Upper lobe of left lung (tissue), 6 donors: ENCODE data around the gene ACVR2B. TPM values are rescaled to one million over a fixed set of nuclear protein-coding genes. Genes with fewer than 3 reads are reported as not detected.

Source experiments
- ATAC-seq, 2 donors: fragments of 200-7000 bp; cut with Tn5 transposase; one replicate each; pipeline ENCODE4 v1.9.1; 2022; ENCODE audit warnings: mild to moderate bottlenecking in 2 of 2, moderate library complexity in 2 of 2; ENCODE audit not compliant: low FRiP score in 2 of 2
- DNase-seq, 2 donors: peaks; one replicate each; pipeline ENCODE4 v3.0.0-alpha.2; 2019 to 2020
- H3K27ac ChIP-seq, 4 donors: fragments of 200-600 bp; sonication (generic); one replicate each; pipeline ENCODE4 v1.5.1; 2016 to 2019
- H3K27me3 ChIP-seq, 4 donors: fragments of 200-600 bp; sonication (generic); one replicate each; pipeline ENCODE4 v1.5.1; 2017 to 2019
- H3K36me3 ChIP-seq, 4 donors: fragments of 200-600 bp; sonication (generic); one replicate each; pipeline ENCODE4 v1.5.1; 2016 to 2019
- H3K4me1 ChIP-seq, 4 donors: fragments of 200-600 bp; sonication (generic); one replicate each; pipeline ENCODE4 v1.5.1; 2018 to 2019
- H3K4me3 ChIP-seq, 4 donors: fragments of 200-600 bp; sonication (generic); one replicate each; pipeline ENCODE4 v1.5.1; 2017 to 2019; ENCODE audit warnings: mild to moderate bottlenecking in 2 of 4, moderate library complexity in 1 of 4
- H3K9me3 ChIP-seq, 4 donors: fragments of 200-600 bp; sonication (generic); one replicate each; pipeline ENCODE4 v1.5.1; 2018 to 2019
- EP300 ChIP-seq, 4 donors: sonication (generic); formaldehyde crosslinking; IDR thresholded peaks; one replicate each; pipeline ENCODE4 v1.5.1; 2017; ENCODE audit warnings: antibody characterized with exemption in 4 of 4, control low read depth in 2 of 4
- POLR2A ChIP-seq, 4 donors: fragments of 450-650 bp; IDR thresholded peaks; one replicate each; pipeline ENCODE4 v1.5.1; 2016 to 2017; ENCODE audit warnings: antibody characterized with exemption in 4 of 4, mild to moderate bottlenecking in 2 of 4
- POLR2AphosphoS5 ChIP-seq, 2 donors: sonication (generic); formaldehyde crosslinking; IDR thresholded peaks; one replicate each; pipeline ENCODE4 v1.5.1; 2017; ENCODE audit warnings: antibody characterized with exemption in 2 of 2
- WGBS, 2 donors: methylation state at CpG; one replicate each; pipeline ENCODE4 v1.1.5; 2017 to 2018; 5-methylcytosine and 5-hydroxymethylcytosine counted together
- total RNA-seq, 6 donors: library from RNA; depleted of rRNA in 4 of 6; stranded (reverse); fragments of >200 nt in 4 of 6; gene quantifications; one replicate each; pipeline versions ENCODE4 v1.1.0 to v1.2.1, GENCODE V29; 2016 to 2021
- TF ChIP-seq, protein P1 (sequence below), 6 experiments: fragments of 450-650 bp in 4 of 6; fragments of 200-600 bp in 2 of 6; sonication (generic) in 2 of 6; IDR thresholded peaks; one replicate each; pipeline ENCODE4 v1.5.1; 2016 to 2019; ENCODE audit warnings: antibody characterized with exemption in 6 of 6
- donor health status: DM: no; HTN: no; CAD: no; lungs with moderate emphysema.
- donor health status: DM: no; HTN: yes; CAD: no; lungs with severe emphysema.

ACVR2B gene
- total RNA-seq, 6 donors from 2014 or later: 4.1 to 9.4 (median 8.0) TPM

DNA sequence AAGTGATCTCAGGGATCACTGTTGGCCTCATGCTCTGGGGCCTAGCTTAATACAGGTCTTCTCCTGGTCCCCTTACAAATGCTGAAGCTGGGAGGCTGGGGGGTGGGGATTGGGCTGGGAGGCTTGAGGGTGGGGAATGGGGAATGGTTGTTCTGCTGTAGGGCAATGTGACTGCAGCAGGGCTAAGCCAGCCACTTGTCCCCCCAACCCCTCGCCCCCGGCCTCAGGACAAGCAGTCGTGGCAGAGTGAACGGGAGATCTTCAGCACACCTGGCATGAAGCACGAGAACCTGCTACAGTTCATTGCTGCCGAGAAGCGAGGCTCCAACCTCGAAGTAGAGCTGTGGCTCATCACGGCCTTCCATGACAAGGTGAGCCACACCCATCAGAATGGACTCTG lies 25.2 kb downstream of the ACVR2B start:
- TF ChIP-seq POLR2A (IDR thresholded peaks at IDR 0.05) (no peak), EP300 (IDR thresholded peaks at IDR 0.05) (no peak), POLR2AphosphoS5 (IDR thresholded peaks at IDR 0.05) (no peak)
- TF ChIP-seq, protein P1, sequence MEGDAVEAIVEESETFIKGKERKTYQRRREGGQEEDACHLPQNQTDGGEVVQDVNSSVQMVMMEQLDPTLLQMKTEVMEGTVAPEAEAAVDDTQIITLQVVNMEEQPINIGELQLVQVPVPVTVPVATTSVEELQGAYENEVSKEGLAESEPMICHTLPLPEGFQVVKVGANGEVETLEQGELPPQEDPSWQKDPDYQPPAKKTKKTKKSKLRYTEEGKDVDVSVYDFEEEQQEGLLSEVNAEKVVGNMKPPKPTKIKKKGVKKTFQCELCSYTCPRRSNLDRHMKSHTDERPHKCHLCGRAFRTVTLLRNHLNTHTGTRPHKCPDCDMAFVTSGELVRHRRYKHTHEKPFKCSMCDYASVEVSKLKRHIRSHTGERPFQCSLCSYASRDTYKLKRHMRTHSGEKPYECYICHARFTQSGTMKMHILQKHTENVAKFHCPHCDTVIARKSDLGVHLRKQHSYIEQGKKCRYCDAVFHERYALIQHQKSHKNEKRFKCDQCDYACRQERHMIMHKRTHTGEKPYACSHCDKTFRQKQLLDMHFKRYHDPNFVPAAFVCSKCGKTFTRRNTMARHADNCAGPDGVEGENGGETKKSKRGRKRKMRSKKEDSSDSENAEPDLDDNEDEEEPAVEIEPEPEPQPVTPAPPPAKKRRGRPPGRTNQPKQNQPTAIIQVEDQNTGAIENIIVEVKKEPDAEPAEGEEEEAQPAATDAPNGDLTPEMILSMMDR (IDR thresholded peaks at IDR 0.05): no peak
- no peak overlapping the region for H3K27ac ChIP-seq
- WGBS, 2 donors: 92 to 94% methylated on average over 7 to 9 of the region's 9 CpGs
- no peak overlapping the region for H3K4me3 ChIP-seq
- DNase-seq (no peak), ATAC-seq (no peak)
- H3K27me3 ChIP-seq: no peaks in the 10 kb centered on the region
- H3K4me1 ChIP-seq: no peaks in the 10 kb centered on the region
- H3K9me3 ChIP-seq: no peaks in the 10 kb centered on the region
- H3K36me3 ChIP-seq: peaks cover 12 to 60% (median 36%) of the 10 kb centered on the region in 4 donors

GRCh38 chr3:38479431-38480092 lies 25.9 kb downstream of the ACVR2B start:
- TF ChIP-seq, protein P1 (IDR thresholded peaks at IDR 0.05): peak; percentile 71 to 81 (median 78)
- no peak for TF ChIP-seq POLR2AphosphoS5 (IDR thresholded peaks at IDR 0.05)
- ATAC-seq (peak; percentile 65 to 84), DNase-seq (peak; percentile 56 to 71)
- no peaks in the 10 kb centered on the region for H3K4me1 ChIP-seq
- peaks cover 12 to 63% (median 38%) of the 10 kb centered on the region in 4 donors for H3K36me3 ChIP-seq
- H3K9me3 ChIP-seq: no peaks in the 10 kb centered on the region
- WGBS, 2 donors: 73 to 76% methylated on average over 10 of the region's 10 CpGs
- no peak overlapping the region for H3K27ac ChIP-seq
- no peak overlapping the region for H3K4me3 ChIP-seq
- H3K27me3 ChIP-seq: no peaks in the 10 kb centered on the region

DNA sequence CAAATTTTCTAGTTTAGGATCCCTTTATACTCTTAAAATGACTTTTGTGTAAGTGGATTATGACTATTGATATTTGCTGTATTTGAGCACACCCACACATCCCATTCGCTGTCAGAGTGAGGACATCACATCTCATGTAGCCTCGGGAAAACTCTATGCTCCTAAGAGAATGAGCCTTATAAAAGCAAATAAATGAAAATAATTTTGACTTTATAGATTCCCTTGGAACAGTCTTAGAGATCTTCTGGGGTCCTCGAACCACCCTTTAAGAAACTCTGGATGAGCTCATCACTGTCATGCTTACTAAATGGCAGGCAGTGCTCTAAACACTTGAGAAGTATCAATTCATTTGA lies 26.4 kb downstream of the ACVR2B start:
- DNase-seq: no peak
- TF ChIP-seq POLR2A (IDR thresholded peaks at IDR 0.05) (no peak), EP300 (IDR thresholded peaks at IDR 0.05) (no peak), POLR2AphosphoS5 (IDR thresholded peaks at IDR 0.05) (no peak)
- TF ChIP-seq, protein P1 (IDR thresholded peaks at IDR 0.05): peak in 1 of 6 experiments; percentile 7
- 70 to 79% methylated on average over 3 of the region's 3 CpGs for WGBS, 2 donors
- H3K4me3 ChIP-seq: no peak overlapping the region
- H3K27me3 ChIP-seq: no peaks in the 10 kb centered on the region
- ATAC-seq: no peak
- H3K4me1 ChIP-seq: no peaks in the 10 kb centered on the region
- peaks cover 12 to 64% (median 38%) of the 10 kb centered on the region in 4 donors for H3K36me3 ChIP-seq
- no peaks in the 10 kb centered on the region for H3K9me3 ChIP-seq
- no peak overlapping the region for H3K27ac ChIP-seq

GRCh38 chr3:38480930-38481329 lies 27.2 kb downstream of the ACVR2B start:
- H3K27ac ChIP-seq: no peak overlapping the region
- no peaks in the 10 kb centered on the region for H3K4me1 ChIP-seq
- peaks cover 12 to 68% (median 38%) of the 10 kb centered on the region in 4 donors for H3K36me3 ChIP-seq
- WGBS, 2 donors: 91 to 100% methylated on average over 2 of the region's 2 CpGs
- H3K9me3 ChIP-seq: no peaks in the 10 kb centered on the region
- ATAC-seq: no peak
- H3K4me3 ChIP-seq: no peak overlapping the region
- no peak for TF ChIP-seq POLR2AphosphoS5 (IDR thresholded peaks at IDR 0.05)
- TF ChIP-seq EP300 (IDR thresholded peaks at IDR 0.05): no peak
- TF ChIP-seq POLR2A (IDR thresholded peaks at IDR 0.05): no peak
- TF ChIP-seq, protein P1 (IDR thresholded peaks at IDR 0.05): no peak
- no peak for DNase-seq
- no peaks in the 10 kb centered on the region for H3K27me3 ChIP-seq

- Histone ChIP-seq H3K4me3 (no peak overlapping the region), H3K27ac (no peak overlapping the region), H3K9me3 (no peaks in the 10 kb centered on the region), H3K4me1 (no peaks in the 10 kb centered on the region), H3K36me3 (peaks cover 12 to 67% (median 37%) of the 10 kb centered on the region in 4 donors), H3K27me3 (no peaks in the 10 kb centered on the region)
- ATAC-seq (no peak), DNase-seq (no peak)
- TF ChIP-seq POLR2AphosphoS5 (IDR thresholded peaks at IDR 0.05): no peak
- no peak for TF ChIP-seq POLR2A (IDR thresholded peaks at IDR 0.05)
- no peak for TF ChIP-seq EP300 (IDR thresholded peaks at IDR 0.05)
- TF ChIP-seq, protein P1 (IDR thresholded peaks at IDR 0.05): no peak
- 84 to 90% methylated on average over 9 to 10 of the region's 10 CpGs for WGBS, 2 donors
Observed at GRCh38 chr3:38482951-38483350, 29.3 kb downstream of the ACVR2B start.
